Measurements from ENCODE around the gene TAF11L4. TPM values are rescaled to one million over a fixed set of nuclear protein-coding genes. Genes with fewer than 3 reads are reported as not detected.

The TAF11L4 gene
- total and polyA plus RNA-seq, 9 of the 15 experiments (the other 6 are each of a cell fraction or from before 2014, with no cell fraction given): not detected

GRCh38 chr5:17477573-17478265 lies 43.9 kb upstream of the TAF11L4 start:
- Histone ChIP-seq H3K27me3 (ENCODE audit: control insufficient read depth in 2 of 2, insufficient read depth in 2 of 2, low read length in 2 of 2) (no peaks in the 10 kb centered on the region), H3K9me1 (ENCODE audit: control insufficient read depth, insufficient read depth, low read length) (no peaks in the 10 kb centered on the region), H3K36me3 (ENCODE audit: control insufficient read depth, insufficient read depth, low read length) (no peaks in the 10 kb centered on the region), H3K4me1 (replicated peaks in 1 of 2; ENCODE audit: control insufficient read depth in 2 of 2, insufficient read depth in 2 of 2, low read length in 2 of 2) (no peaks in the 10 kb centered on the region), H3K27ac (ENCODE audit: extremely low read depth, low read depth, low read length) (no peak overlapping the region), H3K4me2 (ENCODE audit: insufficient read depth, low read length) (no peak overlapping the region), H3K9ac (ENCODE audit: insufficient read depth in 1 of 2, low read depth in 2 of 2, low read length in 2 of 2) (no peak overlapping the region), H3K4me3 (no peak overlapping the region), H4K20me1 (replicated peaks; ENCODE audit: control insufficient read depth, insufficient read depth, low read length) (no peaks in the 10 kb centered on the region), H3K9me3 (replicated peaks; ENCODE audit: control insufficient read depth, insufficient read depth, low read depth, low read length) (no peaks in the 10 kb centered on the region), H2AFZ (ENCODE audit: low read depth, low read length) (no peak overlapping the region), H3K79me2 (ENCODE audit: control insufficient read depth, insufficient read depth, low read length) (no peaks in the 10 kb centered on the region)
- DNase-seq (ENCODE audit: extremely low read depth in 1 of 4, low spot score in 3 of 4) (no peak), ATAC-seq (no peak), FAIRE-seq (no peak)
- in situ Hi-C loops (cut with MboI) (loop anchor here (25.0 kb wide), 1 partner anchor 835 kb away; no protein-coding TSS in a partner anchor), intact Hi-C loops (cut with micrococcal nuclease) (no loop called here)
- CTCF ChIA-PET (ENCODE audit: low intra/inter-chr PET ratio): no interaction called here
- TF ChIP-seq TEAD4 (IDR thresholded peaks at IDR 0.05; ENCODE audit: low read length) (no peak), TEAD4 (CRISPR knock-in tag; IDR thresholded peaks at IDR 0.05; ENCODE audit: borderline replicate concordance) (no peak), ILF3 (IDR thresholded peaks at IDR 0.05; ENCODE audit: borderline replicate concordance) (no peak), MXI1 (IDR thresholded peaks at IDR 0.05; ENCODE audit: low read depth, low read length) (no peak), MAZ (CRISPR knock-in tag; conservative IDR thresholded peaks at IDR 0.05 in 1 of 2, IDR thresholded peaks at IDR 0.05 in 1 of 2) (no peak), CHCHD3 (CRISPR knock-in tag; IDR thresholded peaks at IDR 0.05) (no peak)
- TF ChIP-seq, protein P1, sequence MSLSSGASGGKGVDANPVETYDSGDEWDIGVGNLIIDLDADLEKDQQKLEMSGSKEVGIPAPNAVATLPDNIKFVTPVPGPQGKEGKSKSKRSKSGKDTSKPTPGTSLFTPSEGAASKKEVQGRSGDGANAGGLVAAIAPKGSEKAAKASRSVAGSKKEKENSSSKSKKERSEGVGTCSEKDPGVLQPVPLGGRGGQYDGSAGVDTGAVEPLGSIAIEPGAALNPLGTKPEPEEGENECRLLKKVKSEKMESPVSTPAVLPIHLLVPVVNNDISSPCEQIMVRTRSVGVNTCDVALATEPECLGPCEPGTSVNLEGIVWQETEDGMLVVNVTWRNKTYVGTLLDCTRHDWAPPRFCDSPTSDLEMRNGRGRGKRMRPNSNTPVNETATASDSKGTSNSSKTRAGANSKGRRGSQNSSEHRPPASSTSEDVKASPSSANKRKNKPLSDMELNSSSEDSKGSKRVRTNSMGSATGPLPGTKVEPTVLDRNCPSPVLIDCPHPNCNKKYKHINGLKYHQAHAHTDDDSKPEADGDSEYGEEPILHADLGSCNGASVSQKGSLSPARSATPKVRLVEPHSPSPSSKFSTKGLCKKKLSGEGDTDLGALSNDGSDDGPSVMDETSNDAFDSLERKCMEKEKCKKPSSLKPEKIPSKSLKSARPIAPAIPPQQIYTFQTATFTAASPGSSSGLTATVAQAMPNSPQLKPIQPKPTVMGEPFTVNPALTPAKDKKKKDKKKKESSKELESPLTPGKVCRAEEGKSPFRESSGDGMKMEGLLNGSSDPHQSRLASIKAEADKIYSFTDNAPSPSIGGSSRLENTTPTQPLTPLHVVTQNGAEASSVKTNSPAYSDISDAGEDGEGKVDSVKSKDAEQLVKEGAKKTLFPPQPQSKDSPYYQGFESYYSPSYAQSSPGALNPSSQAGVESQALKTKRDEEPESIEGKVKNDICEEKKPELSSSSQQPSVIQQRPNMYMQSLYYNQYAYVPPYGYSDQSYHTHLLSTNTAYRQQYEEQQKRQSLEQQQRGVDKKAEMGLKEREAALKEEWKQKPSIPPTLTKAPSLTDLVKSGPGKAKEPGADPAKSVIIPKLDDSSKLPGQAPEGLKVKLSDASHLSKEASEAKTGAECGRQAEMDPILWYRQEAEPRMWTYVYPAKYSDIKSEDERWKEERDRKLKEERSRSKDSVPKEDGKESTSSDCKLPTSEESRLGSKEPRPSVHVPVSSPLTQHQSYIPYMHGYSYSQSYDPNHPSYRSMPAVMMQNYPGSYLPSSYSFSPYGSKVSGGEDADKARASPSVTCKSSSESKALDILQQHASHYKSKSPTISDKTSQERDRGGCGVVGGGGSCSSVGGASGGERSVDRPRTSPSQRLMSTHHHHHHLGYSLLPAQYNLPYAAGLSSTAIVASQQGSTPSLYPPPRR (CRISPR knock-in tag; IDR thresholded peaks at IDR 0.05; ENCODE audit: borderline replicate concordance): no peak
- TF ChIP-seq, protein P2, sequence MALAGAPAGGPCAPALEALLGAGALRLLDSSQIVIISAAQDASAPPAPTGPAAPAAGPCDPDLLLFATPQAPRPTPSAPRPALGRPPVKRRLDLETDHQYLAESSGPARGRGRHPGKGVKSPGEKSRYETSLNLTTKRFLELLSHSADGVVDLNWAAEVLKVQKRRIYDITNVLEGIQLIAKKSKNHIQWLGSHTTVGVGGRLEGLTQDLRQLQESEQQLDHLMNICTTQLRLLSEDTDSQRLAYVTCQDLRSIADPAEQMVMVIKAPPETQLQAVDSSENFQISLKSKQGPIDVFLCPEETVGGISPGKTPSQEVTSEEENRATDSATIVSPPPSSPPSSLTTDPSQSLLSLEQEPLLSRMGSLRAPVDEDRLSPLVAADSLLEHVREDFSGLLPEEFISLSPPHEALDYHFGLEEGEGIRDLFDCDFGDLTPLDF (CRISPR knock-in tag; IDR thresholded peaks at IDR 0.05): no peak
- TF ChIP-seq, protein P3, sequence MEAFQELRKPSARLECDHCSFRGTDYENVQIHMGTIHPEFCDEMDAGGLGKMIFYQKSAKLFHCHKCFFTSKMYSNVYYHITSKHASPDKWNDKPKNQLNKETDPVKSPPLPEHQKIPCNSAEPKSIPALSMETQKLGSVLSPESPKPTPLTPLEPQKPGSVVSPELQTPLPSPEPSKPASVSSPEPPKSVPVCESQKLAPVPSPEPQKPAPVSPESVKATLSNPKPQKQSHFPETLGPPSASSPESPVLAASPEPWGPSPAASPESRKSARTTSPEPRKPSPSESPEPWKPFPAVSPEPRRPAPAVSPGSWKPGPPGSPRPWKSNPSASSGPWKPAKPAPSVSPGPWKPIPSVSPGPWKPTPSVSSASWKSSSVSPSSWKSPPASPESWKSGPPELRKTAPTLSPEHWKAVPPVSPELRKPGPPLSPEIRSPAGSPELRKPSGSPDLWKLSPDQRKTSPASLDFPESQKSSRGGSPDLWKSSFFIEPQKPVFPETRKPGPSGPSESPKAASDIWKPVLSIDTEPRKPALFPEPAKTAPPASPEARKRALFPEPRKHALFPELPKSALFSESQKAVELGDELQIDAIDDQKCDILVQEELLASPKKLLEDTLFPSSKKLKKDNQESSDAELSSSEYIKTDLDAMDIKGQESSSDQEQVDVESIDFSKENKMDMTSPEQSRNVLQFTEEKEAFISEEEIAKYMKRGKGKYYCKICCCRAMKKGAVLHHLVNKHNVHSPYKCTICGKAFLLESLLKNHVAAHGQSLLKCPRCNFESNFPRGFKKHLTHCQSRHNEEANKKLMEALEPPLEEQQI (IDR thresholded peaks at IDR 0.05): no peak
- TF ChIP-seq, protein P4, sequence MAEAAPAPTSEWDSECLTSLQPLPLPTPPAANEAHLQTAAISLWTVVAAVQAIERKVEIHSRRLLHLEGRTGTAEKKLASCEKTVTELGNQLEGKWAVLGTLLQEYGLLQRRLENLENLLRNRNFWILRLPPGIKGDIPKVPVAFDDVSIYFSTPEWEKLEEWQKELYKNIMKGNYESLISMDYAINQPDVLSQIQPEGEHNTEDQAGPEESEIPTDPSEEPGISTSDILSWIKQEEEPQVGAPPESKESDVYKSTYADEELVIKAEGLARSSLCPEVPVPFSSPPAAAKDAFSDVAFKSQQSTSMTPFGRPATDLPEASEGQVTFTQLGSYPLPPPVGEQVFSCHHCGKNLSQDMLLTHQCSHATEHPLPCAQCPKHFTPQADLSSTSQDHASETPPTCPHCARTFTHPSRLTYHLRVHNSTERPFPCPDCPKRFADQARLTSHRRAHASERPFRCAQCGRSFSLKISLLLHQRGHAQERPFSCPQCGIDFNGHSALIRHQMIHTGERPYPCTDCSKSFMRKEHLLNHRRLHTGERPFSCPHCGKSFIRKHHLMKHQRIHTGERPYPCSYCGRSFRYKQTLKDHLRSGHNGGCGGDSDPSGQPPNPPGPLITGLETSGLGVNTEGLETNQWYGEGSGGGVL (CRISPR knock-in tag; IDR thresholded peaks at IDR 0.05): no peak
- POLR2A ChIA-PET: no interaction called here
- no TSS peak for BruUV-seq (replicated peaks)
- under 1% methylated on average over 7 of the region's 7 CpGs for whole genome bisulfite sequencing (ENCODE audit: insufficient coverage, low coverage, missing lambda C conversion rate)

Data from K562 (cell line).